IMR-90 (cell line): Measurements from ENCODE around the gene ATP9B.

Experiments
- MAFK ChIP-seq: IDR thresholded peaks from 2 replicates; pipeline ENCODE4 v1.6.1; 2012; ENCODE audit warnings: low read depth, low read length, improper control_type of control experiment
- POLR2A ChIP-seq: IDR thresholded peaks from 2 replicates; pipeline ENCODE4 v1.6.1; 2012; ENCODE audit warnings: mild to moderate bottlenecking, low read depth, low read length
- TF ChIP-seq, protein P1 (sequence below): conservative IDR thresholded peaks from 2 replicates; pipeline ENCODE4 v1.5.1; 2012; ENCODE audit warnings: mild to moderate bottlenecking, low read depth, low read length, improper control_type of control experiment
- TF ChIP-seq, protein P2 (sequence below): fragments of 150-350 bp; IDR thresholded peaks from 2 replicates; pipeline ENCODE4 v1.6.1; 2016; ENCODE audit warnings: low read depth, mild to moderate bottlenecking, low read length, moderate library complexity, borderline replicate concordance

DNA sequence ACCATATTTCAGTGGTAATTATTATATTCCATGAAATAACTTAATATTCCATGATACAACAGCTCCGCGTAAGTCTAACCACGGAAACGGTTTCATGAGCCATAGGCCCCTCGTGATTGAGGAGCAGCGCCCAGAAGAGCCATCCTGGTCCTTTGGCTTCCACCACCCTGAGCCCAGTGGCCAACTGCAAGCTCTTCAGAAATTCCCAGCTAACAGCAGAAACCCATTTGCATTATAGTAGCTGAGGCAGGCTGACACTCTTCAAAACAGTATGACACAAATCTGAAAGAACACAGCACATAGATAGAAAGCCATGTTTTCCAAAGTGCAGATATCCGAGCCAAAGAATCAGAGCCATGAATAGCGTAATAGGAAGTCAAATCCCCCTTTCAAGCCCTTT, 205.6 kb downstream of the ATP9B start:
- TF ChIP-seq, protein P1, sequence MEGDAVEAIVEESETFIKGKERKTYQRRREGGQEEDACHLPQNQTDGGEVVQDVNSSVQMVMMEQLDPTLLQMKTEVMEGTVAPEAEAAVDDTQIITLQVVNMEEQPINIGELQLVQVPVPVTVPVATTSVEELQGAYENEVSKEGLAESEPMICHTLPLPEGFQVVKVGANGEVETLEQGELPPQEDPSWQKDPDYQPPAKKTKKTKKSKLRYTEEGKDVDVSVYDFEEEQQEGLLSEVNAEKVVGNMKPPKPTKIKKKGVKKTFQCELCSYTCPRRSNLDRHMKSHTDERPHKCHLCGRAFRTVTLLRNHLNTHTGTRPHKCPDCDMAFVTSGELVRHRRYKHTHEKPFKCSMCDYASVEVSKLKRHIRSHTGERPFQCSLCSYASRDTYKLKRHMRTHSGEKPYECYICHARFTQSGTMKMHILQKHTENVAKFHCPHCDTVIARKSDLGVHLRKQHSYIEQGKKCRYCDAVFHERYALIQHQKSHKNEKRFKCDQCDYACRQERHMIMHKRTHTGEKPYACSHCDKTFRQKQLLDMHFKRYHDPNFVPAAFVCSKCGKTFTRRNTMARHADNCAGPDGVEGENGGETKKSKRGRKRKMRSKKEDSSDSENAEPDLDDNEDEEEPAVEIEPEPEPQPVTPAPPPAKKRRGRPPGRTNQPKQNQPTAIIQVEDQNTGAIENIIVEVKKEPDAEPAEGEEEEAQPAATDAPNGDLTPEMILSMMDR = no peak
- TF ChIP-seq POLR2A = no peak
- TF ChIP-seq MAFK = no peak
- TF ChIP-seq, protein P2, sequence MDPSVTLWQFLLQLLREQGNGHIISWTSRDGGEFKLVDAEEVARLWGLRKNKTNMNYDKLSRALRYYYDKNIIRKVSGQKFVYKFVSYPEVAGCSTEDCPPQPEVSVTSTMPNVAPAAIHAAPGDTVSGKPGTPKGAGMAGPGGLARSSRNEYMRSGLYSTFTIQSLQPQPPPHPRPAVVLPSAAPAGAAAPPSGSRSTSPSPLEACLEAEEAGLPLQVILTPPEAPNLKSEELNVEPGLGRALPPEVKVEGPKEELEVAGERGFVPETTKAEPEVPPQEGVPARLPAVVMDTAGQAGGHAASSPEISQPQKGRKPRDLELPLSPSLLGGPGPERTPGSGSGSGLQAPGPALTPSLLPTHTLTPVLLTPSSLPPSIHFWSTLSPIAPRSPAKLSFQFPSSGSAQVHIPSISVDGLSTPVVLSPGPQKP = no peak
